HG02852 (cell line): Measurements from ENCODE around the gene BABAM1.

Experiments
- ATAC-seq: cut with Tn5 transposase; IDR thresholded peaks from one replicate; pipeline ENCODE4 v1.9.1; 2021; ENCODE audit warnings: mild to moderate bottlenecking, moderate library complexity; ENCODE audit not compliant: unreplicated experiment

BABAM1 gene

GRCh38 chr19:17300992-17301619 is 33.9 kb downstream of the BABAM1 start:
- ATAC-seq = no peak

DNA sequence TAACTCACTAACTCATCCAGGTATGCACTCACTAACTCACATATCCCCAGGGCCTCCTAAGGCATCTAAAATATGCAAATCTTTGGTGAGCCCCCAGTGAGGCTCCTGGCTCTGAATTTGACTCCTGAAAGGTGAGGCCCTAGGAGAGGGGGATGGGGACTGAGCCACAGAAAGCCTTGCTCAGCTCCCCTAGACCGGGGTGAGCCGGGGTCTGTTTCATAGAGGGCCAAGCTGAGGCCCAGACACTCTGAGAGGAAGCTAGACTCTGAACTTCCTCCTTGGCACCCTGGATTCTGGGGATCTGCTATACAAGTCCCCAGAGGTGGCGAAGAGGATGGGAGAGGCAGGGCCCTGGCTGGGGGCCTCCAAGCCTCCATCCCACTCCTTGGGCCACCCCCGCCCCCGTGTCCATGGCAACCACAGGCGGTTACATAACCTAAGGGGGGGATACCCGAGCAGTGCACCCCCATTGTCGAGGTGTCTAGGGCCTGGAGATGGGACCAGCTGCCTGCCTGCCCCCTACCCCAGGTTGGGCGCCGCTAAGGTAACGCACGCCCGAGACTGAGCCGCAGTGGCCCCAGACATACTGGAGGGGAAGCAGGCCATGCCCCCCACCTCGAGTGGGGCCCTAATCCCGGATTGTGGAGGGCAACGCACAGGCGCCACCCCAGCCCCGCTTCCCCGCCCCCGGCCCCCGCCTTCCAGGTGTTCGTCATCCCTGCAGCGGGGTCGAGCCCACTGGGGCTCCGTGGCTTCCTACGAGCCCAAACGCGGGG is 35.3 kb downstream of the BABAM1 start:
- no peak for ATAC-seq

GRCh38 chr19:17303167-17303939 is 36.1 kb downstream of the BABAM1 start, which contains the start of gene ABHD8:
Gene ABHD8, minus strand, starts transcription at chr19:17303425. Its CDS starts 1,809 bp downstream, at chr19:17301616.
- ATAC-seq = peak; percentile 64

- ATAC-seq = no peak
Measured at GRCh38 chr19:17303940-17304267, 36.7 kb downstream of the BABAM1 start.

DNA sequence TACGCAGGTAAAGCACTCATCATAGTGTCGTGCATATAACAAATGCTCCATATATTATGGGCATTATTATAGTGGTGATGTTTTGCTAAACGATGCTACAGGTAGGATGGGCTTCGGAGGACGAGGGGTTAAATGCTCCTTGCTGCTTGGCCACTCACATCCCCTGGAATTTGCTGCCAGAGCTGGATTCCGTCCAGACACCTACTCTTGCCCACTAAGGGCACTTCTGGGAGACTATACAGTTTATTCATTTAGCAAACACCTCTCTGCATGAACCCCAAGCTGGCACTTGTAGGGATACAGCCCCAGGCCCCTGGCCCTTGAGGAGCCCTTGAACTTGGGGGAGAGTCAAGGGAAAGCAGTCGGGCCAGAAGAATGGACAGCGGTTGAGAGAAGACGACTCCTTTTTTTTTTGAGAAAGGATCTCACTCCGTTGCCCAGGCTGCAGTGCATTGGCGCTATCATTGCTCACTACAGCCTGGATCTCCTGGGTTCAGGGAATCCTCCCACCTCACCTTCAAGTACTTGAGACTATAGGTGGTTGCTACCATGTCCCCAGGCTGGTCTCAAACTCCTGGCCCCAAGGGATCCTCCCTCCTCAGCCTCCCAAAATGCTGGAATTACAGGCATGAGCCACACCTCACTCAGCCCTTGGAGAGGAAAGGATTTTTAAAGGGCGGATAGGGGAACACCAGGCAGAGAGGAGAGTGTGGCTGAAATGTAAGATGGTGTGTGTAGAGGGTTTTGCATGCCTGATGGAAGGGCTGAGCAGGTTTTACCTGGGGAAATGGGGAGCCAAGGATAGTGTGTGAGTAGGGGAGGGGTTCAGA is 37.4 kb downstream of the BABAM1 start:
- ATAC-seq = no peak

DNA sequence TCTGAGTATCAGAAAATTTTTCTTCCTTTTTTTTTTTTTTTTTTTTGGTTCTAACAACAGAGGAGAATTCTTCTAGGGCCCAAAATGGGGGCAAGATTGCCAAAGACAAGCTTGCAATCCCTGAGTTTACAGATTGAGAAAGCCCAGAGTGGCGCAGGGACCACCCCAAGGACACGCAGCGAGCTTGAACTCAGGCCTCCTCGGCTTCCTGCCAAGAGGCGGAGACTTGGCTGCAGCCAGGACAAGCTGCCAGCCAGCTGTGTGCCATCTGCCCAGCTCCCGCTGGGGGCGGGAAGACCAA is 37.9 kb downstream of the BABAM1 start:
- ATAC-seq = no peak

GRCh38 chr19:17305517-17306284 is 38.5 kb downstream of the BABAM1 start, which contains the start of gene MRPL34:
Gene MRPL34, plus strand, starts transcription at chr19:17305872. Its CDS starts 21 bp downstream, at chr19:17305893.
- ATAC-seq = peak; percentile 55

GRCh38 chr19:17306285-17306714 is 39.1 kb downstream of the BABAM1 start:
- ATAC-seq = no peak

DNA sequence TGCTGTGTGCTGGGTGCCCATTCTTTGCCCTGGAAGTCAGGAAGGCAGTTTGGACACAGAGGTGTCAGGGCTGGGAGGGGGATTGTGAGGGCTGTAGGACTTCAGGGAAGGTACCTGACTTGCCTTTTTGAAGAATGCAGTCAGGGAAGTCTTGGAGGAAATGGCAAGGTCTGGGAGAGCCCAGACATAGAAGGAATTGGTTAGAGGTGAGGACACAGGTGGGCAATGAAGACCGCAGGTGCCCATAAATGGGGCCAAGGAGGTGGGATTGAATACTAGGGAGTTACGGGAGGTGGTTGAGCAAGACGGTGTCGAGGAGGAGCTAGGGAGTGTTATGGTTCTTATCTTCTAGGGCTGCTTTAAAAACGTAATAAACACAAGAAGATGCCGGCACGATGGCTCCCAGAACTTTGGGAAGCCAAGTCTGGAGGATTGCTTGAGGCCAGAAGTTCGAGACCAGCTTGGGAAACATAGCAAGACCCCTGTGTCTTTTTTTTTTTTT is 40.7 kb downstream of the BABAM1 start:
- ATAC-seq = no peak

DNA sequence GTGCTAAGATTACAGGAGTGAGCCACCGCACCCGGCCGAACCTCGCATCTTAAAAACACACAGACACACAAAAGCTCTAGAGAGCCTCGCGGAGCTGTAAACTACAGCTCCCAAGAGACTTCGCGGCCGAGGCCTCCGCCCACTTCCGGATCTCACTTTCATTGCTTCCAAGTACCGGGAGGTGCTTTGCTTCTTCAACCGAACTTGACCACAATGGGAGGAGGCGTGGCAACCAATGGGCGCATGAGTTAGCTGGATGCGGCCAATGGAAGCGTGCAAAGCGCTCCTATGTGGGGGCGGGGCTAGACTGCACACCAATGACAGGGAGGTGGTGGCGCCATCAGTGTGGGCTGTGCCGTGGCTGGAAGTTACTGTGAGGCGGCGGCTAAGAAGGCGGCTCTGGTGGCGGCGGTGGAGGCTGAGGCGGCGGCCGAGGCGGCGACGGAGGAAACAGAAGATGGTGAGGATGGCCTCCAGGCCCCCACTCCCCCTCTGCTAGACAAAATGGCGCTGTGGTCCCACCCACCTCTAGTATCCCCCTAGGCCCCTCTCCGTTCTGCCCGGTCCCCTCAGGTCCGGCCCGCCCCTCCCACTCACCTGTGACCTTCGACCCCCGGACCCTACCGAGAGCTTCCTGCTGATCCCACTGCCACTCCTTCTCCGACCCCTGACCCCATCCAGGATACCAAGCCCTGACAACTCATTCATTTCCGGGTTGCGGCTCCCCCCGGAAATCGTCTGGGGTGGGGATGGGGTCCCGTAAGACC is 42.1 kb downstream of the BABAM1 start, which contains the start of gene DDA1:
Gene DDA1 (plus strand): TSS at position 366 of the 767 bp plus-strand sequence. CDS start 92 bp downstream, at position 458.
- ATAC-seq = peak; percentile 61

DNA sequence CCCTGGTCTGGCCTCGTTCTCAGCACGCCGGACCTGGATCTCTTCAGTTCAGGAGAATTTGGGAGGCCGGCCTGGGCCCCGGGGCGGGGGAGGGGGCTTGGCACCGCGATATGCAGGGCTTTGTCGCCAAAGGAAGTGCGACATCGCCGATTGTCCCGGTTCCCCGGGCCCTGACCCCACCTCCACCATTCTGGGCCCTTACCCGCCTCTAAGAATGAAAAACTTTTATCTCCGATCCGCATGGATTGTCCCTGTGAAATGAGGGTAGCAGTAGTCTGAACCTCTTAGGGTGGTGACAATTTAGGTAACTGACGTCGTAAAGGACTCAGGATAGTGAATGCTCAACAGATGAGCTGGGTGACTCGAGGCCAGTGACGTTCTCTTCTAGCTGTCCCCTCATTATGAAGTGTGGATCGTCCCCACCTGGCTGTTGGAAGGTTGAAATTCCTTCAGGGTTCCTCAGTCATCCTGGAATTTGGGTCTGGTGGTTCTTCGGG is 42.8 kb downstream of the BABAM1 start:
- ATAC-seq = no peak

- no peak for ATAC-seq
Measured at GRCh38 chr19:17311455-17312188, 44.4 kb downstream of the BABAM1 start.

DNA sequence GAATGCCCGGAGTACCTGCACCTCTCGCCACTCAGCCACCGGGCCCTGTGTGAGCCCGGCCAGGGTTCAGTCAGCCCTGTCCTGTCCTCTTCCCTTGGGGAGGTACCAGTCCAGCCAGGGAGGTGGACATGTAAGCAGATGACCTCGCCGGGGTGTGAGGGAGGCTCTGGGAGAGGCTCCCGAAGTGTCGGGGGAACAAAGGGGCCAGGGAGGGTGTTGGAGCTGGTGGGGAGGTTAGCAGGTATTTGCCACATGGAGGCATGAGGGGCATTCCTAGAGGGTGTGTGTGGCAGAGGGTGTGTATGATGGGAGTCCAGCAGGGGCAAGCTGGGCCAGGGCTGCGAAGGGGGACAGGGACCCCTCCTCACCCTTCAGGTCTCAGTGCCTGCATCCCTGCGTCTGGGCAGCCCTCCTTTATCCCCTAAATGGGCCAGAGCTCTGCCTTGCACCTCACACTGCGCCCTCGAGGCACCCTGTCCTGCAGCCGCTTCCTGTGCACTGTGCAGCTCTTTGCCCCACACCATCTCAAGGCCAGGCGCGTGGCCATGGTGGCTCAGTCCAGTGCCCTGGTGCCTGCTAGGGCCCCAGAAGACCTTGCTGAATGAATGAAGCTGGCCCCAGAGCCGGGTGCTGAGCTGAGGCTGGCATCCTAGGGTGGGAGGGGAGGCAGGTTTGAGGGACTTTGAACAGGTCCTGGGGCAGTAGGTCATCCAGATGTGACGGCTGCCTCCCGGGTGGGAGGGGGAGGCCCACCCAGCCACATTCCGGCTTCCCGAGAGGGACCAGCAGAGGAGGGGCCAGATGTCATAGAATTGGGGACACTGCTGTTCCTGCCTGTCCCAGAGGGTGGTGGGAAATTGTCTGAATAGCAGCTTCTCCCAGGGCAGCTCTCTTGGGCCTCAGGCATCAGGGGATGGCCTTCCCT is 45.2 kb downstream of the BABAM1 start:
- no peak for ATAC-seq

GRCh38 chr19:17314007-17314593 is 46.9 kb downstream of the BABAM1 start:
- ATAC-seq = no peak

DNA sequence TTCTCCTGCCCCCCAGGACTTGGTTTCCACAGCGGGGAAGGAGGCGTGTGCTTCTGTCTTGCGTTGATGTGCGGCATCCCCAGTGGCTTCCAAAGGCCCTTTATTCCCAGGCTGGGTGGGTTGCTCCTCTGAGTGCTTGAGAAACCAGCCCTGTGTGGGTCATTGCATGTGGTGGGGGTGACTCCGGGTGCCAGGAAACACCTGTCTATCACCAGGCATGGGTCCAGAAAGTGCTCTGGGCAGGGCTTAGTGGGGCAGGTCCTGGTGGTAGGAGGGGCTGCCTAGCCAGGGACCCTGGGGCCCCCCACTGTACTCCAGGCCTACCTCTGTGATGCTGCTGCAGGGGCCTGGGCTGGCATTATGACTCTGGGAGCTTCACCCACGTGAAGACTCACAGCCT is 51.7 kb downstream of the BABAM1 start:
- ATAC-seq = no peak

- no peak for ATAC-seq
Measured at GRCh38 chr19:17319473-17320238, 52.4 kb downstream of the BABAM1 start.
